ENCODE measurements around the gene INPP5K.

Gene INPP5K

GRCh38 chr17:1548032-1548431, 31.6 kb upstream of the INPP5K start:
- ChIA-PET POLR2A (no interaction called here), CTCF (interaction anchor here (1.3 to 1.6 kb wide), 2 partner anchors 15 to 26 kb away, joined by 5 to 6 read pairs; no protein-coding TSS in a partner anchor)
- no peak for TF ChIP-seq CTCF (IDR thresholded peaks at IDR 0.05; ENCODE audit: control extremely low read depth, extremely low read depth, low read depth, missing control alignments)
- DNase-seq (ENCODE audit: extremely low spot score): no peak

- no peak for DNase-seq (ENCODE audit: extremely low spot score)
- TF ChIP-seq CTCF (IDR thresholded peaks at IDR 0.05; ENCODE audit: control extremely low read depth, extremely low read depth, low read depth, missing control alignments): no peak
- CTCF ChIA-PET: interaction anchor here (0.9 to 2.1 kb wide), 2 partner anchors 13 to 28 kb away, joined by 4 to 5 read pairs; no protein-coding TSS in a partner anchor
- POLR2A ChIA-PET: no interaction called here
These were observed 30.0 kb upstream of the INPP5K start for GRCh38 chr17:1546292-1546922.

- no peak for TF ChIP-seq CTCF (IDR thresholded peaks at IDR 0.05; ENCODE audit: control extremely low read depth, extremely low read depth, low read depth, missing control alignments)
- ChIA-PET POLR2A (no interaction called here), CTCF (interaction anchor here (2.1 kb wide), 1 partner anchor 29 kb away, joined by 4 read pairs; no protein-coding TSS in a partner anchor)
- DNase-seq (ENCODE audit: extremely low spot score): no peak
These were observed 29.2 kb upstream of the INPP5K start for GRCh38 chr17:1545618-1546017.

- no peak for DNase-seq (ENCODE audit: extremely low spot score)
- ChIA-PET POLR2A (no interaction called here), CTCF (interaction anchor here (1.6 to 2.1 kb wide), 2 partner anchors 10 to 88 kb away, joined by 3 to 9 read pairs; no protein-coding TSS in a partner anchor)
- no peak for TF ChIP-seq CTCF (IDR thresholded peaks at IDR 0.05; ENCODE audit: control extremely low read depth, extremely low read depth, low read depth, missing control alignments)
These were observed 25.9 kb upstream of the INPP5K start for GRCh38 chr17:1542316-1542715.

GRCh38 chr17:1541367-1541904, 25.0 kb upstream of the INPP5K start:
- ChIA-PET POLR2A (no interaction called here), CTCF (interaction anchor here (2.1 kb wide), 1 partner anchor 9 kb away, joined by 9 read pairs; no protein-coding TSS in a partner anchor)
- no peak for DNase-seq (ENCODE audit: extremely low spot score)
- TF ChIP-seq CTCF (IDR thresholded peaks at IDR 0.05; ENCODE audit: control extremely low read depth, extremely low read depth, low read depth, missing control alignments): no peak

- CTCF ChIA-PET: no interaction called here
These were observed 23.4 kb upstream of the INPP5K start for GRCh38 chr17:1539811-1540210.

More at GRCh38 chr17:1539811-1540210, 23.4 kb upstream of the INPP5K start:
- DNase-seq (ENCODE audit: extremely low spot score): no peak
- TF ChIP-seq CTCF (IDR thresholded peaks at IDR 0.05; ENCODE audit: control extremely low read depth, extremely low read depth, low read depth, missing control alignments): no peak
- POLR2A ChIA-PET: no interaction called here

Measured in GM10248 (cell line).